PC-3 (cell line): ENCODE results near the gene LANCL2. TPM values are rescaled to one million over a fixed set of nuclear protein-coding genes. Genes with fewer than 3 reads are reported as not detected.

Experiments used
- ATAC-seq: fragments of 200-7000 bp; cut with Tn5 transposase; 2 replicates; pipeline ENCODE4 v1.9.1; 2020; ENCODE audit warnings: mild to moderate bottlenecking, moderate library complexity
- BruUV-seq: library from RNA; stranded (reverse); fragments of 400-500 nt; replicated peaks from 2 replicates; lab custom pipeline; 2021; lab: Mats Ljungman, UMichigan
- CTCF ChIA-PET: fragments of 300-600 bp; sonication (Branson Sonifier 250); formaldehyde crosslinking; loops from one replicate; lab custom pipeline; 2022; ENCODE audit warnings: antibody characterized with exemption; lab: Charles Lee
- POLR2A ChIA-PET: fragments of 300-600 bp; sonication (Branson Sonifier 250); formaldehyde crosslinking; loops from one replicate; lab custom pipeline; 2022; ENCODE audit warnings: antibody characterized with exemption; ENCODE audit not compliant: unreplicated experiment; lab: Charles Lee
- DNase-seq: peaks from one replicate; pipeline ENCODE4 v3.0.0-alpha.2; 2015
- H2AFZ ChIP-seq: fragments of 300-600 bp; sonication (generic); 2 replicates; pipeline ENCODE4 v1.6.0; 2016; ENCODE audit warnings: antibody characterized with exemption, low read length
- H3F3A ChIP-seq: fragments of 300-600 bp; sonication (generic); one replicate; pipeline ENCODE4 v1.6.0; 2017; ENCODE audit warnings: antibody characterized with exemption, low read length, control low read depth, mild to moderate bottlenecking; ENCODE audit not compliant: unreplicated experiment
- H3K27ac ChIP-seq: fragments of 300-600 bp; sonication (generic); 2 replicates; pipeline ENCODE4 v1.5.1; 2016; ENCODE audit warnings: mild to moderate bottlenecking, low read length
- H3K27me3 ChIP-seq: fragments of 300-600 bp; sonication (generic); 2 replicates; pipeline ENCODE4 v1.6.1; 2016; ENCODE audit warnings: low read length, mixed read lengths
- H3K36me3 ChIP-seq: fragments of 300-600 bp; sonication (generic); 2 replicates; pipeline ENCODE4 v1.6.1; 2016; ENCODE audit warnings: low read depth, mixed run types, low read length, mixed read lengths
- H3K4me1 ChIP-seq: fragments of 300-600 bp; sonication (generic); 2 replicates; pipeline ENCODE4 v1.5.1; 2016; ENCODE audit warnings: low read length; ENCODE audit not compliant: insufficient read depth
- H3K4me2 ChIP-seq: fragments of 300-600 bp; sonication (generic); 2 replicates; pipeline ENCODE4 v1.6.0; 2016; ENCODE audit warnings: low read length
- H3K4me3 ChIP-seq: fragments of 300-600 bp; sonication (generic); 2 replicates; pipeline ENCODE4 v1.5.1; 2016; ENCODE audit warnings: mild to moderate bottlenecking, low read length, mixed read lengths
- H3K79me2 ChIP-seq: fragments of 300-600 bp; sonication (generic); 2 replicates; pipeline ENCODE4 v1.6.1; 2017; ENCODE audit warnings: low read length, mixed read lengths
- H3K9ac ChIP-seq: fragments of 300-600 bp; sonication (generic); 2 replicates; pipeline ENCODE4 v1.6.0; 2016; ENCODE audit warnings: mild to moderate bottlenecking, low read length
- H3K9me2 ChIP-seq: fragments of 300-600 bp; sonication (generic); replicated peaks from 2 replicates; pipeline ENCODE4 v1.6.1; 2016; ENCODE audit warnings: mixed run types, low read length, mixed read lengths
- H3K9me3 ChIP-seq: fragments of 300-600 bp; sonication (generic); 2 replicates; pipeline ENCODE4 v1.6.1; 2016; ENCODE audit warnings: low read length, mixed read lengths
- H4K20me1 ChIP-seq: fragments of 300-600 bp; sonication (generic); 2 replicates; pipeline ENCODE4 v1.6.1; 2016; ENCODE audit warnings: low read length, mixed read lengths
- CTCF ChIP-seq: fragments of 300-600 bp; sonication (generic); conservative IDR thresholded peaks from 2 replicates; pipeline ENCODE4 v1.5.1; 2017; ENCODE audit warnings: antibody characterized with exemption, low read depth, mild to moderate bottlenecking, low read length
- EZH2 ChIP-seq: fragments of 300-600 bp; sonication (generic); IDR thresholded peaks from one replicate; pipeline ENCODE4 v1.6.1; 2017; ENCODE audit warnings: antibody characterized with exemption, mild to moderate bottlenecking, low read length; ENCODE audit not compliant: unreplicated experiment
- EZH2phosphoT487 ChIP-seq: fragments of 300-600 bp; sonication (generic); IDR thresholded peaks from 2 replicates; pipeline ENCODE4 v1.6.1; 2018; ENCODE audit warnings: mild to moderate bottlenecking, antibody characterized with exemption, low read length, borderline replicate concordance
- intact Hi-C: fragments of 100-400 bp; cut with micrococcal nuclease; formaldehyde crosslinking; loops from 2 replicates; pipeline ENCODE4 v1.9.0; 2023
- total RNA-seq: library from RNA; depleted of rRNA; stranded (reverse); fragments of >200 nt; gene quantifications from 2 replicates; pipeline ENCODE4 v1.2.3, GENCODE V29; 2014

Gene LANCL2
- total RNA-seq, 1 experiment from 2014 or later = 12.7 TPM

- CTCF ChIA-PET = no interaction called here
- BruUV-seq = no TSS peak
Observed at GRCh38 chr7:55423277-55423711, 58.2 kb downstream of the LANCL2 start.

GRCh38 chr7:55423891-55424290 lies 58.8 kb downstream of the LANCL2 start:
- ChIA-PET POLR2A (no interaction called here), CTCF (no interaction called here)
- H4K20me1 ChIP-seq = no peaks in the 10 kb centered on the region
- H3K4me3 ChIP-seq = no peak overlapping the region
- no peak overlapping the region for H2AFZ ChIP-seq
- no peaks in the 10 kb centered on the region for H3K36me3 ChIP-seq
- H3K27me3 ChIP-seq = no peaks in the 10 kb centered on the region
- H3K27ac ChIP-seq = no peak overlapping the region
- H3K9me2 ChIP-seq = no peaks in the 10 kb centered on the region
- H3K4me1 ChIP-seq = peaks cover 7% of the 10 kb centered on the region
- no peaks in the 10 kb centered on the region for H3F3A ChIP-seq
- no peaks in the 10 kb centered on the region for H3K9me3 ChIP-seq
- no peak for DNase-seq
- TF ChIP-seq CTCF = no peak
- no peak for TF ChIP-seq EZH2phosphoT487
- TF ChIP-seq EZH2 = no peak
- intact Hi-C loops = no loop called here
- ATAC-seq = no peak
- H3K79me2 ChIP-seq = no peaks in the 10 kb centered on the region
- no peak overlapping the region for H3K9ac ChIP-seq
- BruUV-seq = no TSS peak
- no peak overlapping the region for H3K4me2 ChIP-seq

More at GRCh38 chr7:55423277-55423711, 58.2 kb downstream of the LANCL2 start:
- H3K79me2 ChIP-seq = no peaks in the 10 kb centered on the region
- POLR2A ChIA-PET = no interaction called here
- no peak overlapping the region for H3K9ac ChIP-seq
- intact Hi-C loops = no loop called here
- H3K27me3 ChIP-seq = no peaks in the 10 kb centered on the region
- no peaks in the 10 kb centered on the region for H3K36me3 ChIP-seq
- no peak overlapping the region for H2AFZ ChIP-seq
- no peaks in the 10 kb centered on the region for H3K9me3 ChIP-seq
- H3K4me2 ChIP-seq = no peak overlapping the region
- H3K4me1 ChIP-seq = peaks cover 7% of the 10 kb centered on the region
- H3F3A ChIP-seq = no peaks in the 10 kb centered on the region
- H4K20me1 ChIP-seq = no peaks in the 10 kb centered on the region
- no peak for DNase-seq
- H3K9me2 ChIP-seq = no peaks in the 10 kb centered on the region
- no peak for TF ChIP-seq EZH2phosphoT487
- no peak for TF ChIP-seq CTCF
- no peak for TF ChIP-seq EZH2
- H3K27ac ChIP-seq = no peak overlapping the region
- peak; percentile 35; the same call in 1 of the 2 replicates for ATAC-seq
- H3K4me3 ChIP-seq = no peak overlapping the region

- ChIA-PET CTCF (interaction anchor here (0.7 kb wide), 1 partner anchor 120 kb away, joined by 3 read pairs; no protein-coding TSS in a partner anchor), POLR2A (no interaction called here)
- Histone ChIP-seq H3K9ac (no peak overlapping the region), H3K9me3 (no peaks in the 10 kb centered on the region), H3K4me2 (no peak overlapping the region), H2AFZ (no peak overlapping the region), H3K9me2 (no peaks in the 10 kb centered on the region), H3K27me3 (no peaks in the 10 kb centered on the region), H3K79me2 (no peaks in the 10 kb centered on the region), H3F3A (no peaks in the 10 kb centered on the region), H3K36me3 (no peaks in the 10 kb centered on the region), H3K4me1 (peaks cover 7% of the 10 kb centered on the region), H3K4me3 (no peak overlapping the region), H3K27ac (no peak overlapping the region), H4K20me1 (no peaks in the 10 kb centered on the region)
- no TSS peak for BruUV-seq
- DNase-seq (no peak), ATAC-seq (no peak)
- TF ChIP-seq CTCF (no peak), EZH2 (no peak)
- intact Hi-C loops = no loop called here
Observed at GRCh38 chr7:55425141-55425752, 60.1 kb downstream of the LANCL2 start.
